Epithelial cell of esophagus (primary cell): ENCODE data around the gene JSRP1.

Source experiments
- DNase-seq: peaks from one replicate; pipeline ENCODE4 v3.0.0; 2010; ENCODE audit warnings: low read depth
- H3K4me3 ChIP-seq: 2 replicates; pipeline ENCODE4 v1.5.1; 2011; ENCODE audit warnings: mild to moderate bottlenecking, low read length, control low read depth
- TF ChIP-seq, protein P1 (sequence below): IDR thresholded peaks from 2 replicates; pipeline ENCODE4 v1.5.1; 2011; ENCODE audit warnings: low read depth, mild to moderate bottlenecking, low read length, control low read depth, inconsistent platforms; ENCODE audit not compliant: insufficient read depth; ENCODE audit errors: missing control alignments

The JSRP1 gene

DNA sequence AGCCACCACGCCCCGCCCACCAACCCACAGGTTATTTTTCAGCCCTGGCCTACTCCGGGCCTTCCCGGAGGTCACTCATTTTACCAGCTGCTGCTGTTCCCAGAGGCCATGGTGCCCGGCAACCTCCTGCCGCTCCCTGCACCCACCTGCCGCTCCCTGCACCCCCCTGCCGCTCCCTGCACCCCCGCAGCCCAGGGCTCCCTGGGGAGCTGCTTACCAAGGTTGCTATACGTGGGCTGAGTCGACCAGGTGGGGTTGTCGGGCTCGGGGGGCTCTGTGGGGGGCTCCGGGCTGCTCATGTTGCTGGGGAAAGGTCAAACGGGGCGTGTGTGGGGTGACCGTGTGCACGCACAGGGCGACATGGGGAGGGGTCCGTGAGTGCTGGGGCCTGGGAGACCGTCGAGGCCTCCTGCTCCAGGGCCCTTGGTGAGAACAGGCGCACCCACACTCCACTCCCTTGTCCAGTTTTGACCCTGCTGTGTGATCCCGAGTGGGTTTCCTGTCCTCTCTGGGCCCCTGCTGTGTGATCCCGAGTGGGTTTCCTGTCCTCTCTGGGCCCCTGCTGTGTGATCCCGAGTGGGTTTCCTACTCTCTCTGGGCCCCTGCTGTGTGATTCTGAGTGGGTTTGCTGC, 24.5 kb upstream of the JSRP1 start:
- TF ChIP-seq, protein P1, sequence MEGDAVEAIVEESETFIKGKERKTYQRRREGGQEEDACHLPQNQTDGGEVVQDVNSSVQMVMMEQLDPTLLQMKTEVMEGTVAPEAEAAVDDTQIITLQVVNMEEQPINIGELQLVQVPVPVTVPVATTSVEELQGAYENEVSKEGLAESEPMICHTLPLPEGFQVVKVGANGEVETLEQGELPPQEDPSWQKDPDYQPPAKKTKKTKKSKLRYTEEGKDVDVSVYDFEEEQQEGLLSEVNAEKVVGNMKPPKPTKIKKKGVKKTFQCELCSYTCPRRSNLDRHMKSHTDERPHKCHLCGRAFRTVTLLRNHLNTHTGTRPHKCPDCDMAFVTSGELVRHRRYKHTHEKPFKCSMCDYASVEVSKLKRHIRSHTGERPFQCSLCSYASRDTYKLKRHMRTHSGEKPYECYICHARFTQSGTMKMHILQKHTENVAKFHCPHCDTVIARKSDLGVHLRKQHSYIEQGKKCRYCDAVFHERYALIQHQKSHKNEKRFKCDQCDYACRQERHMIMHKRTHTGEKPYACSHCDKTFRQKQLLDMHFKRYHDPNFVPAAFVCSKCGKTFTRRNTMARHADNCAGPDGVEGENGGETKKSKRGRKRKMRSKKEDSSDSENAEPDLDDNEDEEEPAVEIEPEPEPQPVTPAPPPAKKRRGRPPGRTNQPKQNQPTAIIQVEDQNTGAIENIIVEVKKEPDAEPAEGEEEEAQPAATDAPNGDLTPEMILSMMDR: no peak
- no peak overlapping the region for H3K4me3 ChIP-seq
- DNase-seq: no peak

DNA sequence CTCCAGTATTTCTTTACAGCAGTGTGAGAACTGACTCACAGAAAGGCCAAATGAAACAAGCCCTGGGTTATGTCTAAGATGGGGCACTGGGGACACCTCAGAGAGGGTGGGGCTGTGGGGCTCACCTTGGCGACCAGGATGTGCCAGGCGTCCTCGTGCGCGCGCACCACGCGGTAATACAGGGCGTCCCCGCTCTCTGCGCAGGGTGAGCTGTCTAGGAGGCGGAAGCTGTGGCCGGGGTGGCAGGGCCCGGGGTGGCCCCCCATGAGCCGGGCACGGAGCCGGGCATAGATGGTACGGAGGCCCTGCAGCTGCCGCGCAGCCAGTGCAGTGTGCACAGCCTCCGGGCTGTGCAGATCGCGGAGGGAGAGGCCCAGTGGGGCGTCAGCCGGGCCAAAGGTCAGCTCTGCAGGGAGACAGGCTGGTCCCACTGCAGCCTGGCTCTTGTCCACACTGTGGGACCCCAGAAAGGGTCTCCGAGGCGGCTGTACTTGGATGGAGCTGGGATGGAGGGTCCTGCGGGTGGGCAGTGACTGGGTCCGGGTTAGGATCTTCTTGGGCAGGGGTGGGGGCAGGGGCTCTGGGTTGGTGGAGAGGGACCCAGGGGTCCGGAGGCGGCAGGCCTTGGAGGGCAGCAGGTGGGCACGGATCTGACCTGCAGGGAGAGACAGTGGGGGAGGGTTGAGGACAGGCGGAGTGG, 22.4 kb upstream of the JSRP1 start:
- no peak overlapping the region for H3K4me3 ChIP-seq
- no peak for DNase-seq

DNA sequence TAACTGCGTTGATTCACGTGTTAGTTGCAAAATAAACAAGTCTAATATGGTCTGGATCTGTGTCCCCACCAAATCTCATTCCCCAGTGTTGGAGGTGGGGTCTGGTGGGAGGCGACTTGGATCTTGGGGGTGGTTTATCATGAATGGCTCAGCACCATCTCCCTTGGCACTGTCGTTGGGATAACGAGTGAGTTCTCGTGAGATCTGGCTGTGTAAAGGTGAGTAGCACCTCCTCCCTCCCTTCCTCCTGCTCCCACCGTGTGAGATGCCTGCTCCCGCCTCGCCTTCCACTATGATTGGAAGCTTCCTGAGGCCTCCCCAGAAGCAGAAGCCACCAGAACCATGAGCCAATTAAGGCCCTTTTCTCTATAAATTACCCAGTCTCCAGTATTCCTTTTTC, 20.9 kb upstream of the JSRP1 start:
- no peak overlapping the region for H3K4me3 ChIP-seq
- TF ChIP-seq, protein P1: no peak
- DNase-seq: no peak

More for the DNA sequence above, 22.4 kb upstream of the JSRP1 start:
- TF ChIP-seq, protein P1: no peak

DNA sequence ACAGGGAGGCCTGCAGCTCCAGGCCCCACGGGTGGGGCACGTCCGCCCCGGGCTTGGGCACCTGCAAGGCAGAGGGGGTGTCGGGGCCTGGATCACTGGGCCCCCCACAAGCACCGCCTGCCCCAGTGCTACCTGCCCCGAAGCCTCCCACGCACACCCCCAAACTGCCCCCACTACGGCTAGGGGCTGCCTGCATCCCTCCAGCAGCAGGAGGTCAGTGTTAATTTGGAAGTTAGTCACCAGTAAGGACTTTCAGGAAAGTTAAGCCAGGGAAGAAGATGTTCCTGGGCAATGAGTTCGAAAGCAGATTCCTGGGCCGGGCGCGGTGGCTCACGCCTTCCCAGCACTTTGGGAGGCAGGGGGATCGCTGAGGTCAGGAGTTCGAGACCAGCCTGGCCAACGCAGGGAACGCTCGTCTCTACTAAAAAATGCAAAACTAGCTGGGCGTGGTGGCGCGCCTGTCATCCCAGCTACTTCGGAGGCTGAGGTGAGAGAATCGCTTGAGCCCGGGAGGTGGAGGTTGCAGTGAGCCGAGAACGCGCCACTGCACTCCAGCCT, 20.3 kb upstream of the JSRP1 start:
- TF ChIP-seq, protein P1: no peak
- no peak overlapping the region for H3K4me3 ChIP-seq
- DNase-seq: no peak

DNA sequence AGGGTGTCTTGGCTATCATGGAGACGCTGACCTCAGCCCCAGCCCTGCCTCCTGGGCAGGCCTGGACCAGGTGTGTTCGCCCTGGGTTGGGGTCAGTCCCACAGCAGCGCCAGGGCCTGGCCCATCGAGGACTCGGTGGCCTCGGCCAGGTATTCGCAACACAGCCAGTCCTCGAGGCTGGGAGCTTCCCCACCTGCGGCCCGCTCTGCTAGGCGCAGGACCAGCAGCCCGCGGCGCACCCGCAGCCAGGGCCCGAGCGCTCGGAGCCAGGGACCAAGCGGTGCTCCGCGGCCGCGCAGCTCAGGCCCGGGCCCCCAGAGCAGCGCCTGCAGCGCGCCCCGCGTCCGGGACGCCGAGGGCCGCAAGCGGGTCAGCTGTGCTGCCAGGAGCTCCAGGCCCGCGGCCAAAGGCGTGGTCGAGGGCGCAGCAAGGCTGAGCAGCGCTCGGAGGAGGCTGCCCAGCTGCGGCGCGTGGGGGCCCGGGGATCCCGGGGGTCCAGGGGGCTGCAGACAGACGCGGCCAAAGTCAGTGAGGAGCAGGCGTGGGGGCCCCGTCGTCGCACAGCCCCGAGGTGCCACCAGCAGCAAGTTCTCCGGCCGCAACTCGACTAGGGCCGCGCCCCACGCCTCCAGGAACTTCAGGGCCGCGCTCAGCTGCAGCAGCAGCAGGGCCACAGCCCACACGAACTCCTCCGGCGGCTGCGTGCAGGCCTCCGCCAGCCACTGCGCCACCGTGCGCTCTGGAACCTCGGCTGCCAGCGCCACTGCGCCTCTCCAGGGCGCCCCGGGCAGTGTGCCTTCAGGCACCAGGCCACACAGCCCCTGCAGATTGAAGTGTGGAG, 19.6 kb upstream of the JSRP1 start:
- TF ChIP-seq, protein P1: no peak

DNA sequence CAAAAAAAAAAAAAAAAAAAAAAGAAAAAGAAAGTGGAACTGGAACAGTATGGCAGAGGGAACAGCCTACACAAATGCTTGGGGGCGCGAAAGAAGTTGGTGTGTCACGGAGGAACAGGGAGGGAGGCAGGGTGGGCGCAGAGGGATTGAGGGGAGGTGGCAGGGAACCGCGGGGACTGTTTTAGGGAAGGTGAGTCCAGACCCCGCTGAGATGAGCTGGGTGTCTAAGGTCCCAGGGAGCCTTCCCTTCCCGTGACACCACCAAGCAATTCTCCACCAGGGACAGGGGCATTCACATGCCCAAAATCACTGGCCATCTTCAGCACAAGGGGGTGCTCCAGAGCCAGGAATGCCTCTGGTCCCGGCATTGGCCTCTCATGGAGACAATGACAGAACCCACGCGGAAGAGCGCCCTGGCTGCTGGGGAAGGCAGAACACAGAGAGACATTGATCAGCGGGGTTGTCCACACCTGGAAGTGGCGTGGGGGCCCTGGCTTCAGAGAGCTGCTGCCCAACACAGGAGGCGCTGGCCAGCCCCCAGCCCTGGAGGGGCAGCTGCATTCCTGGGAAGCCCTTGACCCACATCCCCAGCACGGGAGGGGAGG, 18.8 kb upstream of the JSRP1 start:
- peak; percentile 66 for DNase-seq
- TF ChIP-seq, protein P1: peak; percentile 66
- no peak overlapping the region for H3K4me3 ChIP-seq

More for the DNA sequence above, 19.6 kb upstream of the JSRP1 start:
- H3K4me3 ChIP-seq: no peak overlapping the region
- DNase-seq: no peak
